ENCODE results near the gene TMEM181. TPM values are rescaled to one million over a fixed set of nuclear protein-coding genes. Genes with fewer than 3 reads are reported as not detected.
"Not testable (repeated sequence)": the region's sequence is repeated elsewhere in the genome, so short reads cannot be mapped to it uniquely, and the experiment has no call there.

Gene TMEM181
- total RNA-seq, 4 donors from 2014 or later = 6.6 to 48.3 (median 37.0) TPM

- H3K27me3 ChIP-seq = no peaks in the 10 kb centered on the region
- no peaks in the 10 kb centered on the region for H3K36me3 ChIP-seq
- no peak for TF ChIP-seq POLR2A (IDR thresholded peaks at IDR 0.05)
- TF ChIP-seq CTCF (IDR thresholded peaks at IDR 0.05) = no peak
- H3K4me1 ChIP-seq = no peaks in the 10 kb centered on the region
- no peak for DNase-seq
- H3K27ac ChIP-seq = no peak overlapping the region
- H3K4me3 ChIP-seq = no peak overlapping the region
- no peaks in the 10 kb centered on the region for H3K9me3 ChIP-seq
These were observed 112.8 kb downstream of the TMEM181 start for GRCh38 chr6:158672726-158673125.

GRCh38 chr6:158674342-158675131 lies 114.6 kb downstream of the TMEM181 start:
- no peak for TF ChIP-seq POLR2A (IDR thresholded peaks at IDR 0.05)
- TF ChIP-seq CTCF (IDR thresholded peaks at IDR 0.05) = no peak
- H3K27ac ChIP-seq = no peak overlapping the region
- no peaks in the 10 kb centered on the region for H3K36me3 ChIP-seq
- H3K9me3 ChIP-seq = no peaks in the 10 kb centered on the region
- H3K4me1 ChIP-seq = no peaks in the 10 kb centered on the region
- no peak overlapping the region for H3K4me3 ChIP-seq
- no peak for DNase-seq
- no peaks in the 10 kb centered on the region for H3K27me3 ChIP-seq

GRCh38 chr6:158677094-158677493 lies 117.2 kb downstream of the TMEM181 start:
- H3K36me3 ChIP-seq, H3K4me3 ChIP-seq, DNase-seq, H3K27me3 ChIP-seq, H3K9me3 ChIP-seq, H3K4me1 ChIP-seq, H3K27ac ChIP-seq: not testable (repeated sequence)

- H3K27me3 ChIP-seq = no peaks in the 10 kb centered on the region
- no peaks in the 10 kb centered on the region for H3K9me3 ChIP-seq
- no peak overlapping the region for H3K27ac ChIP-seq
- DNase-seq = no peak
- no peak for TF ChIP-seq CTCF (IDR thresholded peaks at IDR 0.05)
- H3K4me1 ChIP-seq = no peaks in the 10 kb centered on the region
- no peak overlapping the region for H3K4me3 ChIP-seq
- no peaks in the 10 kb centered on the region for H3K36me3 ChIP-seq
These were observed 118.2 kb downstream of the TMEM181 start for GRCh38 chr6:158677906-158678578.

- DNase-seq = no peak
- H3K27ac ChIP-seq = no peak overlapping the region
- no peaks in the 10 kb centered on the region for H3K9me3 ChIP-seq
- H3K27me3 ChIP-seq = no peaks in the 10 kb centered on the region
- no peak overlapping the region for H3K4me3 ChIP-seq
- no peaks in the 10 kb centered on the region for H3K36me3 ChIP-seq
- no peaks in the 10 kb centered on the region for H3K4me1 ChIP-seq
- no peak for TF ChIP-seq CTCF (IDR thresholded peaks at IDR 0.05)
- no peak for TF ChIP-seq POLR2A (IDR thresholded peaks at IDR 0.05)
These were observed 120.1 kb downstream of the TMEM181 start for GRCh38 chr6:158680015-158680414.

- H3K4me3 ChIP-seq = no peak overlapping the region
- TF ChIP-seq CTCF (IDR thresholded peaks at IDR 0.05) (no peak), POLR2A (IDR thresholded peaks at IDR 0.05) (no peak)
- no peaks in the 10 kb centered on the region for H3K36me3 ChIP-seq
- DNase-seq = no peak
- no peak overlapping the region for H3K27ac ChIP-seq
- no peaks in the 10 kb centered on the region for H3K9me3 ChIP-seq
- no peaks in the 10 kb centered on the region for H3K4me1 ChIP-seq
- H3K27me3 ChIP-seq = no peaks in the 10 kb centered on the region
These were observed 120.6 kb downstream of the TMEM181 start for GRCh38 chr6:158680481-158680880.
